ENCODE measurements around the gene PDE11A. TPM values are rescaled to one million over a fixed set of nuclear protein-coding genes. Genes with fewer than 3 reads are reported as not detected.

The PDE11A gene
- total and polyA plus RNA-seq, 4 experiments from 2014 or later: not detected

DNA sequence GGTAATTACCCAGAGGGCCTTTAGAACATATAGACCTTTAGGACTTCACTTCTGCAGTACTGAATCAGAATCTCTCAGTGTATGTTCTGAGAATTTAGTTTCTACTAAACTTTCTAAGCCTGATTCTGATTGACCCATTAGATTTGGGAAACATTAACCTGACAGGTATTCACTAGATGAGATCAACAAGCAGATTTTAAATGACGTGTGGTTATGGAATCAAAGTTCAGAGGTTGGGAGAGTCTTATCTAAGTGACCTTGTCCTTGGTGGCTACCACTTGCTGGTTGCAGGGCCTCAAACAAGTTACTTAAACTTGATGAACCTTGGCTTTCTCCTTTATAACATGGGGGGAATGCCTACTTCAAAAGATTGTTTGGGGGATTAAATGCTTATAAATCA is 198.7 kb downstream of the PDE11A start:
- Mint-ChIP-seq H3K4me1 (no peaks in the 10 kb centered on the region), H3K9me3 (peaks cover 0 to 3% (median 0%) of the 10 kb centered on the region in 8 donors), H3K36me3 (no peaks in the 10 kb centered on the region), H3K27me3 (peaks cover 3 to 5% of the 10 kb centered on the region in 2 donors), H3K27ac (no peak overlapping the region), H3K4me3 (no peak overlapping the region)
- Histone ChIP-seq H3K27me3 (ENCODE audit: insufficient read depth, low read length) (no peaks in the 10 kb centered on the region), H3K4me3 (ENCODE audit: low read length in 2 of 2) (no peak overlapping the region), H3K36me3 (ENCODE audit: insufficient read depth, low read length) (no peaks in the 10 kb centered on the region), H3K27ac (ENCODE audit: low read depth, low read length) (no peak overlapping the region), H3K9me3 (ENCODE audit: control insufficient read depth in 1 of 2, low read length in 2 of 2) (no peaks in the 10 kb centered on the region), H3K4me1 (ENCODE audit: insufficient read depth, low read length) (no peaks in the 10 kb centered on the region)
- intact Hi-C loops (cut with micrococcal nuclease): no loop called here
- CTCF ChIA-PET (ENCODE audit: partially characterized antibody): no interaction called here
- DNase-seq: no peak
- POLR2A ChIA-PET (ENCODE audit: partially characterized antibody): no interaction called here

DNA sequence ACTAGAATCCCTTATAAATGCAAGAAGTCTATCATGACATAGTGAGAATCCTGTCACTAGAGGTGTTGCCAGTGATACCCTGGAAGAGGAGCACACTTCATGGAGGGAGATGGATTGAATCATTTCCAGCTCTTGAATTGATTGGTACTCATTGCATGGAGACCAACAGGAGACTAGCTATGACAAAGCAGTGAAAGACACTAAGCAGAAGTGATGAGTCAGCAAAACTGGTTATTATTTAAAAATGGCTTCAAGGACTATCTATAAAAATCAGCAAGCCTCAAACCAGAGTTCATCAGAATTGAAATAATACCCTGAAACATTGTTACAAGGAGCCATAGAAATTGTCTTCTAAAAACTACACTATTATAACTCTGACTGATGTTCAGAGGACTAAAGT is 200.3 kb downstream of the PDE11A start:
- Histone ChIP-seq H3K27me3 (ENCODE audit: insufficient read depth, low read length) (no peaks in the 10 kb centered on the region), H3K27ac (ENCODE audit: low read depth, low read length) (no peak overlapping the region), H3K4me3 (ENCODE audit: low read length in 2 of 2) (no peak overlapping the region), H3K36me3 (ENCODE audit: insufficient read depth, low read length) (no peaks in the 10 kb centered on the region), H3K4me1 (ENCODE audit: insufficient read depth, low read length) (no peaks in the 10 kb centered on the region), H3K9me3 (ENCODE audit: control insufficient read depth in 1 of 2, low read length in 2 of 2) (no peaks in the 10 kb centered on the region)
- intact Hi-C loops (cut with micrococcal nuclease): no loop called here
- ChIA-PET POLR2A (ENCODE audit: partially characterized antibody) (interaction anchor here (0.6 kb wide), 1 partner anchor 225 kb away, joined by 3 read pairs; no protein-coding TSS in a partner anchor), CTCF (ENCODE audit: partially characterized antibody) (no interaction called here)
- Mint-ChIP-seq H3K27ac (no peak overlapping the region), H3K27me3 (peaks cover 0 to 1% of the 10 kb centered on the region in 2 donors), H3K36me3 (no peaks in the 10 kb centered on the region), H3K4me1 (no peaks in the 10 kb centered on the region), H3K9me3 (peaks cover 0 to 3% (median 0%) of the 10 kb centered on the region in 8 donors), H3K4me3 (no peak overlapping the region)
- DNase-seq: no peak

DNA sequence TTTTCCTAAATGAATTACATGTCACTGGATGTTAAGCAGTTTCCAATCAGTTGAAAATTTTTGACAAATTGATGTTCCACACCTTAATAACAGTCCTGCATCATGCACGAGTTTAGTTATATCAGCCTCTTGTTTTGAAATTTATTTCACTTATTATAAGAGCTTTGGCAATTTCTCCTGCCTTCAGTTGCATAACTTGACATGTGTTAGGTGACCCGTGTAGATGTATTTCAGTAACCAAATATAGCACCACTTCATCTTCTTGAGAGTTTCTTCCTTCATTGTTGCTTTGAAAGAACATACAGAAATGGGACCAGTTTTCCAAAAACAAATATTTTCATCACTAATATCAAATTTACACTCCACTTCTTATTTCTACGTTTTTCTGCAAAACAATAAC is 202.7 kb downstream of the PDE11A start:
- H3K27ac Mint-ChIP-seq: no peak overlapping the region
- ChIA-PET CTCF (ENCODE audit: partially characterized antibody) (no interaction called here), POLR2A (ENCODE audit: partially characterized antibody) (no interaction called here)
- Histone ChIP-seq H3K9me3 (ENCODE audit: control insufficient read depth in 1 of 2, low read length in 2 of 2) (no peaks in the 10 kb centered on the region), H3K4me1 (ENCODE audit: insufficient read depth, low read length) (no peaks in the 10 kb centered on the region), H3K27me3 (ENCODE audit: insufficient read depth, low read length) (no peaks in the 10 kb centered on the region), H3K36me3 (ENCODE audit: insufficient read depth, low read length) (no peaks in the 10 kb centered on the region), H3K4me3 (ENCODE audit: low read length in 2 of 2) (no peak overlapping the region), H3K27ac (ENCODE audit: low read depth, low read length) (no peak overlapping the region)
- H3K36me3 Mint-ChIP-seq: no peaks in the 10 kb centered on the region
- H3K27me3 Mint-ChIP-seq: peaks cover 0 to 2% of the 10 kb centered on the region in 2 donors
- no peaks in the 10 kb centered on the region for H3K4me1 Mint-ChIP-seq
- no peak overlapping the region for H3K4me3 Mint-ChIP-seq
- peaks cover 0 to 3% (median 0%) of the 10 kb centered on the region in 8 donors for H3K9me3 Mint-ChIP-seq
- no peak for DNase-seq
- intact Hi-C loops (cut with micrococcal nuclease): no loop called here

DNA sequence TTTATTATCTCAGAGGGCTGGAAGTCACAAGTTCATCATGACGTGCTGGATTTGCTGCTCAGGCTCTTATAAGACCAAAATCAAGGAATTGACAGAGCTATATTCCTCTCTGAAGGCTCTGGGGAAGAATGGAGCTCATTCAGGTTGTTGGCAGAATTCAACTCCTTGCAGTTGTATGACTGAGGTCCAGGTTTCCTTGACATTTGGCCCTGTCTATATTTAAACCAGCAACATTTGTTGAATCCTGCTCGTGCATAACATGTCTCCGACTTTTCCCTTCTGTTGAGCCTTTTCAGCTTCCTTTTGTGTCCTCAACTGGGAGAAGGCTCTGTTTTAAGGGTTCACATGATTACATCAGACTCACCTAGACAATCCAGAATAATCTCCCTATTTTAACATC is 203.4 kb downstream of the PDE11A start:
- no peak overlapping the region for H3K27ac Mint-ChIP-seq
- H3K4me1 ChIP-seq (ENCODE audit: insufficient read depth, low read length): no peaks in the 10 kb centered on the region

DNA sequence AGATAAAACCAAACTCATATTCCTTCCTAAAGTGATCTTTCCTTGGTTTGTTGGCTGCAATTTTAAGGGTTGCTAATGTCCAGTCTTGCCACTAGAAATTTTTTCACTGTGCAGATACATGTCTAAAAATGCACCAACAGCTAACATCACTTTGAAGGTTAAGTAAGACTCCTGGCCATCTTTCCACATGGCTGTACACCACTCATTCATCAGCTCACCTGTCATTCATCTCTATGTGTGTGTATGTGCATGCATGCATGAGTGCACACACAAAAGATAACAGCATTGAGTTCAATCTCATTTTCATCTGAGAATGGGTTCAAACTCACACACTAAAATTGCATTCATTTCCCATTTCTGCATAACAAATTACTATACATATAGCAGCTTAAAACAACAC is 203.8 kb downstream of the PDE11A start:
- Histone ChIP-seq H3K36me3 (ENCODE audit: insufficient read depth, low read length) (no peaks in the 10 kb centered on the region), H3K4me1 (ENCODE audit: insufficient read depth, low read length) (no peaks in the 10 kb centered on the region), H3K4me3 (ENCODE audit: low read length in 2 of 2) (no peak overlapping the region), H3K9me3 (ENCODE audit: control insufficient read depth in 1 of 2, low read length in 2 of 2) (no peaks in the 10 kb centered on the region), H3K27me3 (ENCODE audit: insufficient read depth, low read length) (no peaks in the 10 kb centered on the region), H3K27ac (ENCODE audit: low read depth, low read length) (no peak overlapping the region)
- H3K27me3 Mint-ChIP-seq: peaks cover 0 to 2% of the 10 kb centered on the region in 2 donors
- DNase-seq: no peak
- intact Hi-C loops (cut with micrococcal nuclease): no loop called here
- peaks cover 0 to 3% (median 0%) of the 10 kb centered on the region in 8 donors for H3K9me3 Mint-ChIP-seq
- no peaks in the 10 kb centered on the region for H3K4me1 Mint-ChIP-seq
- no peak overlapping the region for H3K4me3 Mint-ChIP-seq
- CTCF ChIA-PET (ENCODE audit: partially characterized antibody): no interaction called here
- POLR2A ChIA-PET (ENCODE audit: partially characterized antibody): no interaction called here
- H3K27ac Mint-ChIP-seq: no peak overlapping the region
- no peaks in the 10 kb centered on the region for H3K36me3 Mint-ChIP-seq

More for the DNA sequence above, 203.4 kb downstream of the PDE11A start:
- Histone ChIP-seq H3K27me3 (ENCODE audit: insufficient read depth, low read length) (no peaks in the 10 kb centered on the region), H3K27ac (ENCODE audit: low read depth, low read length) (no peak overlapping the region), H3K4me3 (ENCODE audit: low read length in 2 of 2) (no peak overlapping the region), H3K9me3 (ENCODE audit: control insufficient read depth in 1 of 2, low read length in 2 of 2) (no peaks in the 10 kb centered on the region), H3K36me3 (ENCODE audit: insufficient read depth, low read length) (no peaks in the 10 kb centered on the region)
- Mint-ChIP-seq H3K4me1 (no peaks in the 10 kb centered on the region), H3K4me3 (no peak overlapping the region), H3K36me3 (no peaks in the 10 kb centered on the region), H3K9me3 (peaks cover 0 to 3% (median 0%) of the 10 kb centered on the region in 8 donors), H3K27me3 (peaks cover 0 to 2% of the 10 kb centered on the region in 2 donors)
- POLR2A ChIA-PET (ENCODE audit: partially characterized antibody): no interaction called here
- no peak for DNase-seq
- CTCF ChIA-PET (ENCODE audit: partially characterized antibody): no interaction called here
- intact Hi-C loops (cut with micrococcal nuclease): no loop called here

DNA sequence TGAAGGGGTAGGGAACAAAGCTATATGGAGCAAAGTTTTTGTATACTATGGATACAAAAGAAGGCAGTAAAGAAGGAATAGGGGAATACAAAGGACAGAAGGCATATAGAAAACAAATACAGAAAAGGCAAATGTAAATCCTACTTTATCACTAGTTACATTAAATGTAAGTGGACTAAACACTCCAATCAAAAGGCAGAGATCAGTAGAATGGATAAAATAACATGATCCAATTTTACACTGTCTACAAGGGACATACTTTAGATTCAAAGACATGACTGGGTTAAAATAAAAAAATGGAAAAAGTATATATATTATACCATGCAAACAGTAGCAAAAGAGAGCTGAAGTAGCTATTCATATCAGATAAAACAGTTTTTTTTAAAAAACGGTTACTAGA is 215.0 kb downstream of the PDE11A start:
- Mint-ChIP-seq H3K4me3 (no peak overlapping the region), H3K27me3 (peaks cover 0 to 10% of the 10 kb centered on the region in 2 donors), H3K36me3 (no peaks in the 10 kb centered on the region), H3K27ac (no peak overlapping the region), H3K4me1 (no peaks in the 10 kb centered on the region), H3K9me3 (peaks cover 0 to 19% (median 12%) of the 10 kb centered on the region in 8 donors)
- H3K36me3 ChIP-seq (ENCODE audit: insufficient read depth, low read length): no peaks in the 10 kb centered on the region
- H3K4me1 ChIP-seq (ENCODE audit: insufficient read depth, low read length): no peaks in the 10 kb centered on the region
- no peaks in the 10 kb centered on the region for H3K27me3 ChIP-seq (ENCODE audit: insufficient read depth, low read length)
- intact Hi-C loops (cut with micrococcal nuclease): no loop called here
- no peak overlapping the region for H3K4me3 ChIP-seq (ENCODE audit: low read length in 2 of 2)
- ChIA-PET CTCF (ENCODE audit: partially characterized antibody) (no interaction called here), POLR2A (ENCODE audit: partially characterized antibody) (no interaction called here)
- DNase-seq: no peak
- H3K9me3 ChIP-seq (ENCODE audit: control insufficient read depth in 1 of 2, low read length in 2 of 2): no peaks in the 10 kb centered on the region
- H3K27ac ChIP-seq (ENCODE audit: low read depth, low read length): no peak overlapping the region

DNA sequence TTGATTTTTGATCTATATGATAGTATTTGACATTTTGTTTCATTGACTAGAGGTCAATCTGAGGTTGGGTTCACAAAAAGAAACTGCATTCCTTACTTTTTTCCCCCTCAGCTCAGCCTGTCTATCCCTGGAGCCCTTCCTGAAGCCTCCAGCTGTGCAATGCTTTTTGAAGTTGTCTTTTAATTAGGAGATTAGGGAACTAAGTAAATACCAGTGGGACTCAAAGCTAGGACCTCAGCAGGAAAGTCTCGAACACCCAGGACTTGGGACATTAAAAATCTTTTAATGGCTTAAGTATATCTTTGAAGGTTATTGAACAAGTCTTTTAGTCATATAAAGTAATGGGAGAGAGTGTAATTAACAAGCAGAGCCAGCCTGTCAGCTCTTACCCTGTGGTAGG is 220.2 kb downstream of the PDE11A start:
- Histone ChIP-seq H3K9me3 (ENCODE audit: control insufficient read depth in 1 of 2, low read length in 2 of 2) (no peaks in the 10 kb centered on the region), H3K27ac (ENCODE audit: low read depth, low read length) (no peak overlapping the region), H3K27me3 (ENCODE audit: insufficient read depth, low read length) (no peaks in the 10 kb centered on the region), H3K4me1 (ENCODE audit: insufficient read depth, low read length) (no peaks in the 10 kb centered on the region), H3K36me3 (ENCODE audit: insufficient read depth, low read length) (no peaks in the 10 kb centered on the region), H3K4me3 (ENCODE audit: low read length in 2 of 2) (no peak overlapping the region)
- Mint-ChIP-seq H3K9me3 (peaks cover 0 to 16% (median 9%) of the 10 kb centered on the region in 8 donors), H3K4me3 (no peak overlapping the region), H3K36me3 (no peaks in the 10 kb centered on the region), H3K27me3 (peaks cover 0 to 12% of the 10 kb centered on the region in 2 donors), H3K4me1 (no peaks in the 10 kb centered on the region), H3K27ac (no peak overlapping the region)
- ChIA-PET POLR2A (ENCODE audit: partially characterized antibody) (no interaction called here), CTCF (ENCODE audit: partially characterized antibody) (no interaction called here)
- intact Hi-C loops (cut with micrococcal nuclease): no loop called here
- no peak for DNase-seq

DNA sequence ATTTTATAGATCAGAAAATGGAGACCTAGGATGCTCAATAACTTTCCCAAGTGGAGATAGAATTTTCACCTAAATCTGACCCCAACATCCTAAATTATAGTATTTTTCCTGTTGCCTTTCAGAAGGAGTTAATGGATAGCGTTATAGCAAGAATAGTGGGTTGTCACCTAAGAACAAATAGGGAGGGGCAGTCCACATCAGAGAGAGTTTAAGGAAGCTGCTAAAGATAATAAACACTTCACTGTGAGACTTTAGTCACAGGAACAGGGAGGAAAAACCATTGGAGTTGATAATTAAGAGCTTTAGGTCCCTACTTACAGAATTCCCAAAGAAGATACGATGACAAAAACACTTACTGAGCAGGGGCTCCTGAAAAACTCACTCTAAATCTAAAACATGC is 229.4 kb downstream of the PDE11A start:
- intact Hi-C loops (cut with micrococcal nuclease): no loop called here
- no peak overlapping the region for H3K4me3 ChIP-seq (ENCODE audit: low read length in 2 of 2)
- no peaks in the 10 kb centered on the region for H3K4me1 ChIP-seq (ENCODE audit: insufficient read depth, low read length)
- H3K27ac Mint-ChIP-seq: no peak overlapping the region
- H3K36me3 Mint-ChIP-seq: no peaks in the 10 kb centered on the region
- H3K9me3 ChIP-seq (ENCODE audit: control insufficient read depth in 1 of 2, low read length in 2 of 2): no peaks in the 10 kb centered on the region
- ChIA-PET CTCF (ENCODE audit: partially characterized antibody) (no interaction called here), POLR2A (ENCODE audit: partially characterized antibody) (no interaction called here)
- H3K27ac ChIP-seq (ENCODE audit: low read depth, low read length): no peak overlapping the region
- DNase-seq: no peak
- H3K4me1 Mint-ChIP-seq: no peaks in the 10 kb centered on the region
- no peaks in the 10 kb centered on the region for H3K36me3 ChIP-seq (ENCODE audit: insufficient read depth, low read length)
- peaks cover 2 to 7% of the 10 kb centered on the region in 2 donors for H3K27me3 Mint-ChIP-seq
- H3K9me3 Mint-ChIP-seq: peaks cover 0 to 5% (median 0%) of the 10 kb centered on the region in 8 donors
- no peak overlapping the region for H3K4me3 Mint-ChIP-seq
- H3K27me3 ChIP-seq (ENCODE audit: insufficient read depth, low read length): no peaks in the 10 kb centered on the region
